ENCODE results near the gene GJB5. TPM values are rescaled to one million over a fixed set of nuclear protein-coding genes. Genes with fewer than 3 reads are reported as not detected.
"Not testable (repeated sequence)": the region's sequence is repeated elsewhere in the genome, so short reads cannot be mapped to it uniquely, and the experiment has no call there.

GJB5 gene
- total and polyA plus RNA-seq, 7 donors, result 0.69 TPM; not detected in 6

DNA sequence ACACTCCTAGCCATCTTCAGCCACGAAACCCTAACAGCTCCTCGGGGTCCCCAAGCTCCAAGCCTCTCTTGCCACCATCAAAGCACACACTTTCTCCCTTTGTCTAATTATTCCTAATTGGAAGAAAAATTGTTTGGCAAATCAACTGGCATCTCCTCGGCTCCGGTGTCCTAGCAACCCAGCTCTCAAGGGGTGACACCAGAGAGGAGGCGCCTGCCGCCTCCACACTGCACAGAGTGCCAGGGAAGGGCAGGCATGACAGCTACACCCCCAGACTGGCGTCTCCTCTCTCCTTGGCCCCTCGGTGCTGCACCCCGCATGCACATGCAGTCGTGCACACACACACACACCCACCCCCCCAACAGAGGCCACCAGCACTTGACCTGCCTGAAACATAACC, 18.2 kb upstream of the GJB5 start:
- Histone ChIP-seq H3K27ac (no peak overlapping the region), H3K4me1 (no peaks in the 10 kb centered on the region), H3K27me3 (peaks cover 0 to 5% (median 0%) of the 10 kb centered on the region in 3 donors), H3K4me3 (no peak overlapping the region), H3K36me3 (no peaks in the 10 kb centered on the region), H3K9me3 (no peaks in the 10 kb centered on the region)
- intact Hi-C loops (cut with DNase I), result no loop called here
- TF ChIP-seq POLR2A (IDR thresholded peaks at IDR 0.05) (no peak), POLR2AphosphoS5 (IDR thresholded peaks at IDR 0.05) (no peak), EP300 (IDR thresholded peaks at IDR 0.05) (no peak)
- TF ChIP-seq, protein P1, sequence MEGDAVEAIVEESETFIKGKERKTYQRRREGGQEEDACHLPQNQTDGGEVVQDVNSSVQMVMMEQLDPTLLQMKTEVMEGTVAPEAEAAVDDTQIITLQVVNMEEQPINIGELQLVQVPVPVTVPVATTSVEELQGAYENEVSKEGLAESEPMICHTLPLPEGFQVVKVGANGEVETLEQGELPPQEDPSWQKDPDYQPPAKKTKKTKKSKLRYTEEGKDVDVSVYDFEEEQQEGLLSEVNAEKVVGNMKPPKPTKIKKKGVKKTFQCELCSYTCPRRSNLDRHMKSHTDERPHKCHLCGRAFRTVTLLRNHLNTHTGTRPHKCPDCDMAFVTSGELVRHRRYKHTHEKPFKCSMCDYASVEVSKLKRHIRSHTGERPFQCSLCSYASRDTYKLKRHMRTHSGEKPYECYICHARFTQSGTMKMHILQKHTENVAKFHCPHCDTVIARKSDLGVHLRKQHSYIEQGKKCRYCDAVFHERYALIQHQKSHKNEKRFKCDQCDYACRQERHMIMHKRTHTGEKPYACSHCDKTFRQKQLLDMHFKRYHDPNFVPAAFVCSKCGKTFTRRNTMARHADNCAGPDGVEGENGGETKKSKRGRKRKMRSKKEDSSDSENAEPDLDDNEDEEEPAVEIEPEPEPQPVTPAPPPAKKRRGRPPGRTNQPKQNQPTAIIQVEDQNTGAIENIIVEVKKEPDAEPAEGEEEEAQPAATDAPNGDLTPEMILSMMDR (IDR thresholded peaks at IDR 0.05), result no peak
- DNase-seq, result no peak
- 83 to 87% methylated on average over 10 of the region's 10 CpGs for WGBS, 2 donors

DNA sequence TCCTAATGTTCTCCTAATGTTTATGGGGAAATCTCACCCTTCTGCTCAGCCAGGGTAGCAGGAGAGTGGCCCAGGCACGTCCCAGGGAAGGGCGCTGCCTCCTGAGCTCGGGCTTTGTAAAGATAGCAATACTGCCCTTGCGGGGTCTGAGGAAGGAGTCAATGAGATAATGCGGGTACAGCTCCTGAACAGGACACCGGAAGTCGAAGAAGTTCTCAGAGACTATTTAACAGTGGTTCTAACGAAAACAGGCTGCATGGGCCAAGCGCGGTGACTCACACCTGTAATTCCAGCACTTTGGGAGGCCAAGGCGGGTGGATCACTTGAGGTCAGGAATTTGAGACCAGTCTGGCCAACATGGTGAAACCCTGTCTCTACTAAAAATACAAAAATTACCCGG, 17.6 kb upstream of the GJB5 start:
- H3K4me1 ChIP-seq; H3K36me3 ChIP-seq; H3K4me3 ChIP-seq; H3K27ac ChIP-seq; H3K9me3 ChIP-seq; intact Hi-C loops (cut with DNase I); DNase-seq: not testable (repeated sequence)
- 89 to 92% methylated on average over 12 of the region's 12 CpGs for WGBS, 2 donors
- peaks cover 0 to 11% (median 0%) of the 10 kb centered on the region in 3 donors for H3K27me3 ChIP-seq

DNA sequence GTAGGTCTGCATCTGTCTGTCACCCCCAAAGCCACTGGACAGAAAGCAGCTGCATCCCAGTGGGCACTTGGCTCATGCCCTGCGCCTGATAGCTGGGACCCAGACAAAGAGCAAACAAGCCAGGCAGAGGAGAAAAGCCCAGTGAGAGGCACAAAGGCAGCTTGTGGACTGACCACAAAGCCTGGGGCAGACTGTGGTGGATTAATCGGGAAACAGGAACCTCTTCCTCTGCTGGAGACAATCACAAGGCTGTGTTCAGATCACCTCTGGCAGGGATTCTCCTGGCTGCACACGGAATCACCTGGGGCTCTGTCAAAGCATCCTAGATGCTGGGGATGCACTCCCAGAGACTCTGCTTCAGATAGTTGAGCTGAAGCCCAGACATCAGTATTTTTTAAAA, 15.2 kb upstream of the GJB5 start:
- TF ChIP-seq POLR2A (IDR thresholded peaks at IDR 0.05) (no peak), POLR2AphosphoS5 (IDR thresholded peaks at IDR 0.05) (no peak), EP300 (IDR thresholded peaks at IDR 0.05) (no peak)
- TF ChIP-seq, protein P1 (IDR thresholded peaks at IDR 0.05), result no peak
- H3K27me3 ChIP-seq, result peaks cover 0 to 14% (median 0%) of the 10 kb centered on the region in 3 donors
- no peaks in the 10 kb centered on the region for H3K9me3 ChIP-seq
- H3K36me3 ChIP-seq, result no peaks in the 10 kb centered on the region
- intact Hi-C loops (cut with DNase I), result no loop called here
- 49 to 76% methylated on average over 3 of the region's 3 CpGs for WGBS, 2 donors
- no peak for DNase-seq
- no peak overlapping the region for H3K27ac ChIP-seq
- no peak overlapping the region for H3K4me3 ChIP-seq
- peaks cover 0 to 7% (median 3%) of the 10 kb centered on the region in 4 donors for H3K4me1 ChIP-seq

DNA sequence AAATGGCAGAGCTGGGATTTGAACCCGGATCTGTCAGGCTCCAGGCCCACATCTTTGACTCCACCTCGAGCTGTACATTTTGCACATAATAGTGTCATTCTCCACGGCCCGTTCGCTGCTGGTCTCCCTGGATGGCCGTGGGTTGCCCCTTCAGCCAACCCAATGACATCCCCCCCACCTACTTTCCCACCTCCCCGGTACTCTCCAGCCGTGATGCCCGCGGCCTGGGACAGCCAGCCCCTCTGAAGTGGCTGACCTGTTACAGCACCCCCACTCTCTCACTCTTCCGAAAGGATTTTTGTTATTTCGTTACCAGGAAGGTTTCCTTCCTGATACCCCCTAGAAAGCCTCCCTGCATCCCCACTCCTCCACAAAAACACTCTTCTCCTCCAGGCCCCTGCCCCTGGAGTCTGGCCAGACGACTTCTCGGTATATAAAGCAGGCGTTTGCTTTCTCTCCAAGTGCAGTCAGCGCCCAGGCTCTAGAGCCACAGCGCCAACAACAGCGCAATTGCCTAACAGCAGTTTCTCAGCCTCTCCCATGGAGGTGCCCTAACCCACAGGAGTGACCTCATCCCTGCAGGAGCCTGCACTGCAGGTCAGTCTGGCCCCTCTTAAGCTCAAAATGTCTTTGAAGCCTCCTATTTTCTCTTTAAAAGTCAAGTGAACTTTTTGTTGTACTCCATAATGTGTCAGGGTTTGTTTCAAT, 14.5 kb upstream of the GJB5 start:
- Histone ChIP-seq H3K27ac (no peak overlapping the region), H3K36me3 (no peaks in the 10 kb centered on the region), H3K4me1 (peaks cover 0 to 7% (median 3%) of the 10 kb centered on the region in 4 donors), H3K27me3 (peaks cover 0 to 14% (median 0%) of the 10 kb centered on the region in 3 donors), H3K9me3 (no peaks in the 10 kb centered on the region), H3K4me3 (no peak overlapping the region)
- intact Hi-C loops (cut with DNase I), result no loop called here
- WGBS, 2 donors, result 48 to 62% methylated on average over 18 of the region's 18 CpGs
- no peak for DNase-seq
- TF ChIP-seq, protein P1 (IDR thresholded peaks at IDR 0.05), result no peak
- no peak for TF ChIP-seq POLR2AphosphoS5 (IDR thresholded peaks at IDR 0.05)
- TF ChIP-seq POLR2A (IDR thresholded peaks at IDR 0.05), result no peak
- no peak for TF ChIP-seq EP300 (IDR thresholded peaks at IDR 0.05)

DNA sequence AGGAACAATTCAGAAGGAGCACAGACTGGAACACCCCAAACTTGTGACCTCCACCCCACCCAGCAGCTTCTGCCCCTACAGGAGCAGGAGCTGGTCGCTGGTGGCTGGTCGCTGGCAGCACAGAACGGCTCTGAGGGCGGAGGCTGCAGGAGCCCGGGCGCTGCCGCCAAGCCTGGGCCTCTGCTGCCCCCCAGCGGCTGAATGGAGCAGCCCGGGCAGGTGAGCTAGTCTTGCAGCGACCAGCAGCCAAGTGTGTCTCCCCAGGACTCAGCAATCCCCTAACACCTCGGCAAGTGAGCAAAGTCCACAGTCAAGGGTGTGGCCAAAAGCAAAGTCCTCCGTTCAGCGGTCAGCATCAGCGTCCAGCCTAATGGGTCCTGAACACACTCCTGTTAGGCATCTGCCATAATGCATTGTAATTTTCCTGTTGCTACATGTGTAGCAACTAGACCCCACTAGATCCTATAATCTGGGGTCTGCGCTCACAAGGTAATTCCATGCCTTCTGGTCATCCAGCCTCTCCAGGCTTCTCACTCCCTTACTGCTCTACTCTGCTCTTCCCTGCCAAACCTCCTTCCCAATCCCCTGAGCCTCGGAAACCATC, 12.1 kb upstream of the GJB5 start:
- Histone ChIP-seq H3K27me3 (peaks cover 0 to 24% (median 5%) of the 10 kb centered on the region in 3 donors), H3K27ac (no peak overlapping the region), H3K9me3 (no peaks in the 10 kb centered on the region), H3K4me1 (peaks cover 0 to 7% (median 3%) of the 10 kb centered on the region in 4 donors), H3K36me3 (no peaks in the 10 kb centered on the region), H3K4me3 (no peak overlapping the region)
- TF ChIP-seq, protein P1 (IDR thresholded peaks at IDR 0.05), result peak; percentile 37 to 97 (median 74)
- TF ChIP-seq EP300 (IDR thresholded peaks at IDR 0.05), result no peak
- peak; percentile 71 for DNase-seq
- intact Hi-C loops (cut with DNase I), result loop anchor here (2.0 kb wide), 1 partner anchor 1110 kb away; no protein-coding TSS in a partner anchor
- 11 to 13% methylated on average over 16 of the region's 16 CpGs for WGBS, 2 donors

All from sigmoid colon (tissue), 7 donors.